Activated naive CD4-positive, alpha-beta T cell treated with Interleukin-2 at 50 U/mL for 16 hours (primary cell): Measurements from ENCODE around the gene PRR15L.
A peak's percentile ranks its signal among the peaks of the same experiment; 100 is the strongest.
"Not testable (repeated sequence)": the region's sequence is repeated elsewhere in the genome, so short reads cannot be mapped to it uniquely, and the experiment has no call there.

ENCODE experiments used
- DNase-seq: peaks from one replicate; pipeline ENCODE4 v3.0.0-alpha.2; 2020

The PRR15L gene

GRCh38 chr17:47956791-47957590, 692 bp downstream of the PRR15L start:
- no peak for DNase-seq

- DNase-seq = no peak
Measured at GRCh38 chr17:47955497-47956461, 1.9 kb downstream of the PRR15L start.

DNA sequence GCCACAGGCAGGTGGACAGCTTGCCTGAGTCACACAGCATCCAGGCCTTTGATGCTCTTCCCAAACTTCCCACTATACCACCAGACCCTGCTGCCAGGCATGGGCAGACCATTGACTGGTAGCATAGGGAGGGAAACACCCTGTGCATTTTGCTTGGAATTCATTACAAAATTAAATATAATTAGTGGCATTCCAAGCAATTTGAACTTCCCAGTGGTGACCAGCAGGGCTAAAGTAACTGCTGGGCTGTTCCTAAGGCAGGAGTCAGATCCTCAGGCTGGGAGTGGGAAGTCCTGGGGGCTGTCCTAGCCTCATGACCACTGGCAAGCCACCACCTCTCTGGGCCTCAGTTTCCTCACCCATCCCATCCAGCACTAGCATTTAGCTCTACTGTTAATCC, 3.8 kb downstream of the PRR15L start:
- no peak for DNase-seq

- DNase-seq = no peak
Measured at GRCh38 chr17:47952171-47953021, 5.3 kb downstream of the PRR15L start.

GRCh38 chr17:47950448-47950847, 7.2 kb downstream of the PRR15L start:
- DNase-seq = no peak

- DNase-seq = no peak
Measured at GRCh38 chr17:47949946-47950345, 7.7 kb downstream of the PRR15L start.

DNA sequence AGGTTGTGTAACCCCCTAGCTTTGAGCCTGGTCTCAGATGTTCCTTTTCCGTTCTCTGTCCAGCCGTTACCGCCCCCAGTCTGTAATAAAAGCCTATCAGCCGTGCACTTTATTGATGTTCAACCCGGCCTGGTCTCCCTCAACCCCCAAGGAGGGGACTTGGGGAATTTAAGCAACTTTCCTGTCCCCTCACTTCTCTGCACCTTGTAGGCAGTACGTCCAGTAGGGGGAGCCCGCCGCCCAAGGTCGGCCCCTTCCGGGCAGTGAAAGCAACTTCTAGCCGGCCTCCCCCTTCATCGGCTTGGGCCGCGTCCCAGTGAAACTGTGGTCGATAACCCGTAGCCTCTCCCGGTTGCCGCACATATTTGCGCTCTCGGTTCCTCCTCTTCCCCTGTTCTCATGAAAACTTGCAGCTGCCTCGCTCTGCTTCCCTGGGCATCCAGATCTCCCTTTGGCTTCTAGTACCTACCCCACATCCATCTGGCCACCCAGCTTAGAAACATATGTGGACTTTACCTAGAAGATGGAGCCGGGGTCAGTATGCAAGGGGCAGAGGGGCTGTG, 8.4 kb downstream of the PRR15L start:
- peak; percentile 80 for DNase-seq

- no peak for DNase-seq
Measured at GRCh38 chr17:47948706-47949196, 8.9 kb downstream of the PRR15L start.

DNA sequence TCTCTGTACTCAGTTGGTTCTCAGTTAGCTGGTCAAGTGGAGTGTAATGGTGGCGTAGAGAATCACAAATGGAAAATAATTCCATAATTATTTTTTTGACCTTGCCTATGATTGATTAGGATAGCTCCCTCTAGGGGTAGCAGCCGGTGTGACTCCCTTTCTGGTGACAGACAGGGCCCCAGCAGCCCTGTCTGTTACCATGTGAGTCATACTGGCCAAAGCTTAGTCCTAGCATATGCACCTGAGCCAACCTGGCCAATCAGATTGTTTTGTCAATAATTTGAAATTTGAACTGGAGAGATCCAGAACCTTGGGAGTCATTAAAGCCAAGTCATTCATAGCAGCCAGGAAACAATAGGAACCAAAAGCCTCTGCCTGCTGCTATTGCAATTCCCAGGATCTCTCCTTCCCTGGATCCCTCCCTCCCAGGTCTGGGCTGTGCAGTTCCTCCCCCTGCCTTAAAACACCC, 10.7 kb downstream of the PRR15L start:
- DNase-seq = peak; percentile 81

- DNase-seq = no peak
Measured at GRCh38 chr17:47946516-47946915, 11.2 kb downstream of the PRR15L start.

DNA sequence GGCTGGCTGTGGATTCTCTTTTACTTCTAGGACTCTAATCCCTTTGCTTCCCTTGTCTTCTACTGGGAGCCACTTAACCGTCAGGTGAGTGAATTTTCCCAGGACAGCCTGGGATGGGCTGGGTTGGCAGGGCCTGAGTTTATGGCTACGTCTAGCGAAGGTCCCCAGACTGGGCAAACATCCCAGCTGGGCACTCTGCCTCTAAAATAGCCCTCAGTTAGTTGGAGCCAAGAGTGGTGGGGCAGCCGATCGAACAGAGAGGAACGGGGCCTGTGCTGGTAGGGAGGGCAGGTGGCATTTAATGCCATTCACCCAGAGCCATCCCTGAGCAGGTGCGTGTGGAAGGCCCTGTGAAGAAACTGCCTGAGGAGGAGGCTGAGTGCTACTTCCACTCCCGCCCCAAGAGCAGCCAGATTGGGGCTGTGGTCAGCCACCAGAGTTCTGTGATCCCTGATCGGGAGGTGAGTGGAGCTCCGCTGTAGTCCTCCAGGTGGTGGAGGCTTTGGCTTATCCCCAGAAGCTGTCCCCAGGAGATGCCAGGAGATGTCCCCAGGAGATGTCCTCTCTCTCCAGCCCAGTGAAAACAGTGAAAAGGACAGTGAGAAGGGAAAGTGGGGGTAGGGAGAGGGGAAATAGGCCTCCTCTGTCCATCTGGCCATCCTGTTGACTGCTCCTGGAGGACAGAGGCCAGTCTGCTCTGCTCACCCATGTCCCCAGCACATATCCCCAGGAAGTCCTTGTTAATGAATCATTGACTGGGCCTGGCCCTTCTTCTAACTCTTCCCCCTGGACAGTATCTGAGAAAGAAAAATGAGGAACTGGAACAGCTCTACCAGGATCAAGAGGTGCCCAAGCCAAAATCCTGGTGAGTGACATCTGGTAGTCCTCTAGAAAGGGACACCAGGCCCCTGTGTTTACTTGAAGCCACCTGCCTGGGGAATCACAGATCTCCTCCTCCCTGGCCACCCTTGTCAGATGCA, 11.9 kb downstream of the PRR15L start:
- no peak for DNase-seq

DNA sequence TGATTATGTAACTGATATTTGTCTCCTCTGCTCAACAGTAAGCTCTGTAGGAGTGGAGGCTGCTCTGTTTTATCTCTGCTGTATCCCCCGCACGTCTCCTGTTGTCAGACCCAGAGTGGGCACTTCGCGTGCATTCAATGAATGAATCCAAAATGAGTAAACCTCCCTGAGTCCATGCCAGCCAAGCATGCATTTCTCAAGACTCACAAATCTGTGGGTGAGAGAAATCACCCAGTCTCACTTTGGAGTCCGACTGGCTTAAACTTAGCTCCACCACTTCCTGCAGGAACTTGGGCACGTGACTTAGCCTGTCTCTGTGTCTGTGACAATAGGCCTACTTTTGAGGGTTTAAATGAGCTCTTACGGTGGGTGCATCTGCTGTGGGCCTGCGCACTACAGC, 12.6 kb downstream of the PRR15L start:
- no peak for DNase-seq

DNA sequence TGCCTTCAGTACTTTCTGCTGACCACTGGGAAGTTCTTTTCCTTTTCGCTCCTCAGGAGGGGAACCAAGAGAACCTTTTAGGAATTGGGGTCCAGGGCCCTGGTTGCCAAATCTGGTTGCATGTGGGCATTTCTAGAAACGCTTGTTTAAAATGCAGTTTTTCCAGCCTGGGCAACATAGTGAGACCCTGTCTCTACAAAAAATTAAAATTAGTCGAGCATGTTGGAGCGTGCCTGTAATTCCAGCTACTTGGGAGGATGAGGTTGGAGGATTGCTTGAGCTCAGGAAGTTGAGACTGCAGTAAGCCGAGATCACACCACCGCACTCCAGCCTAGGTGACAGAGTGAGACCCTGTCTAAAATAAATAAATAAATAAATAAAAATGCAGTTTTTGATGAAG, 15.1 kb downstream of the PRR15L start:
- DNase-seq = no peak

DNA sequence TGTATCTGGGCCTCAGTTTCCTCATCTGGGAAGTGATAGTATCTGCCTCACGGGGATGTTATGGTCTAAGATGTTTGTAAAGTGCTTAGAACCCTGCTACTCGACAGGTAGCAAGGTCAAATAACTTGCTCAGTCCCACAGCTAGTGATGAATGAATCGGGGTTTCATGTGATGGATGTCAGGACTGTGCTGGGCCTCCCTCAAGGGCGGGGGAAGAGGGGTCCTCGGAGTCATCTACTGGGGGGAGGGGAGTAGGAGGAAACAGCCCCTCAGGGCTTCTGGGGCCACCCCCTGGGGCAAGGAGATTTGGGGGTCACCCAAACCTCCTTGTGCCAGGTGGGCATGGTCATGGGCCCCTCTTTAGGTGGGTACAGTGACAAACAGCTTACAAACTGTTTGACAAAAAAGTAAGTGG, 15.6 kb downstream of the PRR15L start:
- DNase-seq = peak; percentile 23

GRCh38 chr17:47941246-47942095, 16.2 kb downstream of the PRR15L start, which contains the start of gene PNPO:
Gene PNPO, plus strand, starts transcription at chr17:47941571. Its CDS starts 105 bp downstream, at chr17:47941676.
- peak; percentile 96 for DNase-seq

DNA sequence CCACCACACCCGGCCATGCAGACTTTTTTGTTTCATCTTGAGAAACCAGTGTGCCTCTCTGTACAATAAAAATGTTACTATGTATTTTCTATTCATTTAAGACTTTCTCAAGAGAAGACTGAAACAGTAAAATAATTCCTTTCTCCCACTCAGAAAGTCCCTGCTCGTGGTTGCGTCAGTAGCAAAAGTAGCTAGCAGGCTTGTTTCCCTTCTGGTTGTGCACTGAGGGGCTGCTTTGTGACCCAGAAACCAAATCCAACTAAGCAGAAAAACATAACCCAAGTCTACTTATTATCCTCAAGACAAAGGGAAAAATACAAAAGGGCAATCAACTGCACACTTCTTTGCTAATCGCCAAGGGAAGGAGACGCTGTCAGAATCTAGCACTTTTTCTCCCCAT, 19.7 kb downstream of the PRR15L start:
- DNase-seq = no peak

DNA sequence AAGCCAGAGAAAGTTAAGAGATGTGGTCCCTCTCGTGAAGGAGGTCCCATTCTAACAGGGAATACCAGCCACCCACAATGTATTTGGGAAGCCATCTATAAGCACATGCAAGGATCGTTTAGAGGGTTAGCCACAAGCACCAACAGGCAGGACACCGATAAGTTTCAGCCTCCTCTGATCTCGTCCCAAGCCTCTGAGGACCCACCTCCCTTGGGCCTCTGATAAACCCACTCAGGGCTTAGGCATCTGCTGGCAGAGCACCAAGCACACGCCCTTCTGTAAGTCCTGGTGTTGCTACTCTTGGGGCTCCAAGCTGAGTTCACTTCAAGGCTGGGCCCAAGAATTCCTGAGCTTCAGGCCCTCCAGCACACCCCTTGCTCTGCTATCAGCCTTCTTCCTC, 21.7 kb downstream of the PRR15L start:
- no peak for DNase-seq

DNA sequence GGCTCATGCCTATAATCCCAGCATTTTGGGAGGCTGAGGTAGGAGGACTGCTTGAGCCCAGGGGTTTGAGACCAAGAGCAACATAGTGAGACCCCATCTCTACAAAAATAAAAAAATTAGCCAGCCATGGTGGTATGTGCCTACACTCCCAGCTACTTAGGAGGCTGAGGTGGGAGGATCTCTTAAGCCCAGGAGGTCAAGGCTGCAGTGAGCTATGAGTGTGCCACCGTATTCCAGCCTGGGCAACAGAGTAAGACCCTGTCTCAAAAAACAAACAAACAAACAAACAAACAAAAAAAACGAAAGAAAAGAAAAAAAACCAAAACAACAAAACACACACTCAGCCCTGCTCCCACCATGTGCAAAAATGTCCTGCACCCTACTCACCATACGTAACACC, 22.2 kb downstream of the PRR15L start:
- DNase-seq = not testable (repeated sequence)

GRCh38 chr17:47934856-47935255, 22.8 kb downstream of the PRR15L start:
- no peak for DNase-seq

DNA sequence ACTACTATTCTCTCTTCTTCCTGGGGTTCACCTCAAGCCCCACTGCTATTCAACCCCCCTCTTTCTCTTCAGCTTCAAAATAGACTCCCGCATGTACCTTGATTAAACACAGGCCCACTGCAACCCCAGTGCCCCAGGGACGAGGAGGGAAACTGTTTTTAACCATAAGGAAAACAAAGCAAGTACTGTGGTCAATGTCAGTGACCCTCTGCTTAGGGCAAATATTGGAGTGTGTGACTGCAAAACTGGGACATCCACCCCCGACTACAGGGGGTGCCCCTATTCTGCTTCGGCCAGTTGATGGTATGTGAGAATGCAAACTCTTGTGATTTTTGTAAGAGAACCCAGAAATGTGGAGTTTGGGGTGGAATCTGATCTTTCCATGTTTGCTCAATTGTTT, 25.8 kb downstream of the PRR15L start:
- DNase-seq = no peak
